Activated naive CD8-positive, alpha-beta T cell treated with anti-CD3 and anti-CD28 coated beads for 36 hours (primary cell): ENCODE results near the gene GMDS. TPM values are rescaled to one million over a fixed set of nuclear protein-coding genes. Genes with fewer than 3 reads are reported as not detected.

Experiments used
- DNase-seq: peaks from one replicate; pipeline ENCODE4 v3.0.0; 2021
- H3K27ac Mint-ChIP-seq: one replicate; pipeline ENCODE4 v1.8.0; 2022; ENCODE audit warnings: mild to moderate bottlenecking, moderate library complexity, mixed read lengths
- H3K27me3 Mint-ChIP-seq: one replicate; pipeline ENCODE4 v1.8.0; 2022; ENCODE audit warnings: mild to moderate bottlenecking, mixed read lengths
- H3K36me3 Mint-ChIP-seq: one replicate; pipeline ENCODE4 v1.8.0; 2021; ENCODE audit warnings: mild to moderate bottlenecking, mixed read lengths
- H3K4me1 Mint-ChIP-seq: one replicate; pipeline ENCODE4 v1.8.0; 2021; ENCODE audit warnings: mixed read lengths
- H3K4me3 Mint-ChIP-seq: one replicate; pipeline ENCODE4 v1.8.0; 2022; ENCODE audit warnings: mild to moderate bottlenecking, moderate library complexity, mixed read lengths
- H3K9me3 Mint-ChIP-seq: one replicate; pipeline ENCODE4 v1.8.0; 2022; ENCODE audit warnings: mixed read lengths
- total RNA-seq, 2 experiments: library from RNA; stranded (reverse); gene quantifications; one replicate each; pipeline ENCODE4 v1.2.3, GENCODE V29; 2021

Gene GMDS
- total RNA-seq, 2 experiments from 2014 or later = 34.7 to 38.5 TPM

DNA sequence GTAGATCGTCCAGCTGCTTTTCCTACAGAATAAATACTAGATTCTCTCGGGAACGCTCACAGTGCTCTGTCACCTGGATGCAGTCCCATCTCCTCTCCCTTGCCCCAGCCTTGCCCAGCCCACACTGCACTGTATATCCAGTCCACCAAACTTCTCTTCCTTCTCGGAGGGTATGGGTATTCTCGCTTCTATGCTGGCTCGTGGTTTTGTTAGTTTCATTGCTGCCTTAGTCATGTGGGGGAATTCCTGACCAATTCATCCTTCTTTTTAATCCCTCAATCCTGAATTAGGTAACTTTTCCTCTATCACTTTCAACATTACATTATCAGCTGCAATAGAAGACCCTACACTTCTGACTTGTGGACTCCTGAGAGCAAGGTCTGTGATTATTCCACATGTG is 252.4 kb downstream of the GMDS start:
- H3K9me3 Mint-ChIP-seq = no peaks in the 10 kb centered on the region
- no peak for DNase-seq
- peaks cover 10% of the 10 kb centered on the region for H3K4me1 Mint-ChIP-seq
- H3K27ac Mint-ChIP-seq = no peak overlapping the region
- H3K4me3 Mint-ChIP-seq = no peak overlapping the region
- H3K27me3 Mint-ChIP-seq = no peaks in the 10 kb centered on the region
- peaks cover 26% of the 10 kb centered on the region for H3K36me3 Mint-ChIP-seq

DNA sequence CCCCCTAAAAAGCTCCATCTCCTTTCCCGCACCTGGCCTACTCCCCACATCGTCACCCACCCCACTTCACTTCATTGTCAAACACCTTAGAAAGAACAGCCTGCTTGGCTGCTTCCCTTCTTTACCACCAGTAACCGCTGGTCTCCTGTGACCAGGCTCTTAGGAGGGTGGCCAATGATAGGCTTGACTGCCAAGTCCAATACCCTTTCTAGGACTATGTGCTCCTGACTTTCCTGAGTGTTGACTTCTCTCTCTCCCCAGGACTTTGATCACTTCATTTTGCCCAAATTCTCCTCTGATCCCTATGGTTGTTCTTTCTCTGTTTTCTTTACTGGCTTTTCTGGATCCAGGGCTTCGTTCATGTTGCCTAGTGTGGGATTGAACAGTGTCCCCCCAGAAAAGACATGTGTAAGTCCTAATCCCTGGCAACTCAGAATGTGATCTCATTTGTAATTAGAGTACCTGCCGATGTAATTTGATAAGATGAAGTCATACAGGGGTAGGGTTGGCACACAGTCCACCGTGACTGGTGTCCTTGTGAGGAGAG is 254.0 kb downstream of the GMDS start:
- Mint-ChIP-seq H3K36me3 (peaks cover 26% of the 10 kb centered on the region), H3K4me3 (no peak overlapping the region), H3K9me3 (no peaks in the 10 kb centered on the region), H3K27me3 (no peaks in the 10 kb centered on the region), H3K27ac (no peak overlapping the region), H3K4me1 (peaks cover 10% of the 10 kb centered on the region)
- no peak for DNase-seq

DNA sequence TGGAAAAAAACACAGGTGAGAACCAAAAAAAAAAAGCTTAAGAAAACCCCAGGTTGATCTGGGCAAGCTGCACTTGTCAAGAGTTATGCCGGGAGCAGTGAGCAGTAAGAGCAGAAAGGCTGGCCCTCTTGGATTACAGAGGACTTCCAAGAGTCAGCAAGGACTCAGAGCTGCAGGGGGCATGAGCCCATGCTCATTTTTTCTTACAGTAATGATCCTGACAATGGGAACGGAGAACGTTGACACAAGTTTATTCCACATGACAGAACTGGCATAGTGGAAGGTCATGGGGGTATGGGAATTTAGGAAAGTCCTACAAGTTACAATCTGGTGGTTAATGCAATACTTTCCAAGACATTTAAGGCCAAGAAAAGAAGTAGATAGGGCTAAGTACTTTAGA is 256.6 kb downstream of the GMDS start:
- H3K9me3 Mint-ChIP-seq = peaks cover 10% of the 10 kb centered on the region
- H3K36me3 Mint-ChIP-seq = peaks cover 29% of the 10 kb centered on the region
- H3K27ac Mint-ChIP-seq = no peak overlapping the region
- H3K4me1 Mint-ChIP-seq = peaks cover 8% of the 10 kb centered on the region
- no peak for DNase-seq
- H3K27me3 Mint-ChIP-seq = no peaks in the 10 kb centered on the region
- H3K4me3 Mint-ChIP-seq = no peak overlapping the region

DNA sequence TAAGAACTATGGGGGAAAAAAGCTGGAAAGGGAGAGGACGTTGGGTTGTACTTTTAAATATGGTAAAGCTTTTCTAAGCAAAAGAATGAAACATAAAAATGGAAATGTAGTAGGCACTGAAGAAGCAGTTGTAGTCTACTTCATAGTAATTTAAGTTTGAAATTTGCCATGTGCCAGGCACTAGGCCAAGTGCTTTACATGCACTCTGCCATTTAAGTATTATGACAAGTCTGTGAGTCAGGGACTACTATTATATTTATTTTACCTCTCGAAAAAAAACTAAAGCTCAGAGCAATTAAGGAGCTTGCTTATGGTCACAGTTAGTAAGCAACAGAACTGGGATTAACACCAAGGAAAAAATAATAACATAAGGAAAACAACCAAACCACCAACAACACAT is 257.8 kb downstream of the GMDS start:
- Mint-ChIP-seq H3K9me3 (peaks cover 21% of the 10 kb centered on the region), H3K36me3 (peaks cover 35% of the 10 kb centered on the region), H3K4me3 (no peak overlapping the region), H3K4me1 (no peaks in the 10 kb centered on the region), H3K27me3 (no peaks in the 10 kb centered on the region), H3K27ac (no peak overlapping the region)
- no peak for DNase-seq

DNA sequence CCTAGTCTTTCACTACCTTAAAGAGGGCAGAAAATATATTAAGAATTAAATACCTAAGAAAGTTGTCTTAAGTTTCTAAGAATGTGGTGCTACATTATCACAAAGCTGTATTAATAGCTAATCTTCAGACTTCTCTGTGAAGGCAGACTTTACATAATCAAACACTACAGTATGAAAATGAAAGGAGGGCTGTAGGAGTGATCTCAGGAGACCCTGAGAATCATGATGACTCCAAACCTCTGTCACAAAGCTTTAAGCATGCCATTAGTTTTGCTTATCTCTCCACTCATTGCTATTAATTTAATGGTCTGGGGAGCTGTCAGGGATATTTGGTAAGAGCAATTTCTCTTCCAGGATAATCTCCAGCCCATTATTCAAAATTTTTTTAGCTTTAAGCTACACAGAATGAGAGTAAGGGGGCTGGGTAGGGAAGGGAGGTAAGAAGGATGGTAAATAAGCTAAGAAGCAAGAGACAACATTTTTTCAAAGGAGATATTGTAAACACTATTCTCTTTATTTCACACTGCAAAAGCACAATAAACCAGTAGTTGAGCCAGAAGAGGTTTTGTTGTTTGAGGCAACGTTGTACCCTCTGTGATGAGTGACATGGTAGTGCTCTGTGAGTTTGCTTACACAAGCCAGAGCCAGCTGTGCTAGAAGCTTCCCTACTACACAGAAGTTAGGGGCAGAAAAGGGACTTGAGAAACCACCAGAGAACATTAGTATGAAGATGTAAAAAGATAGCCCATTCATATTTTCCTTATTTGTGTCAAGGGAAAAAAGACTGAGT is 258.8 kb downstream of the GMDS start:
- no peak for DNase-seq
- no peak overlapping the region for H3K27ac Mint-ChIP-seq
- peaks cover 30% of the 10 kb centered on the region for H3K9me3 Mint-ChIP-seq
- peaks cover 36% of the 10 kb centered on the region for H3K36me3 Mint-ChIP-seq
- H3K4me1 Mint-ChIP-seq = no peaks in the 10 kb centered on the region
- H3K4me3 Mint-ChIP-seq = no peak overlapping the region
- no peaks in the 10 kb centered on the region for H3K27me3 Mint-ChIP-seq

DNA sequence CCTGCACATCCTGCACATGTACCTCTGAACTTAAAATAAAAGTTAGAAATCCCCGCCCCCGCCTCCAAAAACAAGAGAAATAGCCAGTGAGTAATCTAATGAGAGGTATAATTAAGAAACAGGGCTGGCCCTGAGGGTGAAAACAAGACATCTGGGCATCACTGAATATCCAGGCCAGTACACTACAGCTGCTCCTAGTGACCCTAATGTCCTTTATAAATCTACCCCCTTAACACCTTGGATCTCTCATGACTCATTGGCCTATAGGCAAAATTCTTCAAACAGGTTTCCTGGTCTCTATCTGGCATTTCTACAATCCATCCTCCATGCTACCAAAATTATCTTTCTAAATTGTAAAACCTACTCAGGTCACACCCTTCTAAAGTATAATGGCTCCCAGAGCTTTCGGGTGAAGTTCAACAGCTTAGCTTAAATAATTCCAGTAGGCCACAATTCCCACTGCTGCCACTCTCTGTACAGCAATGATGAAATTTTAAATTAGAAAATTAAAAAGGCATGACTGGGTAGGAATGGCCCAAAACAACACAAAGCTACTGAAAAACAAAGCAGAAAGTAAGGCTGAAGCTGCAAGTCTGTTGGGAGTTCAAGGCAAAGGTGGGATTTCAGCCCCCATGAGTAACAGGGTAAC is 260.9 kb downstream of the GMDS start:
- peaks cover 49% of the 10 kb centered on the region for H3K9me3 Mint-ChIP-seq

DNA sequence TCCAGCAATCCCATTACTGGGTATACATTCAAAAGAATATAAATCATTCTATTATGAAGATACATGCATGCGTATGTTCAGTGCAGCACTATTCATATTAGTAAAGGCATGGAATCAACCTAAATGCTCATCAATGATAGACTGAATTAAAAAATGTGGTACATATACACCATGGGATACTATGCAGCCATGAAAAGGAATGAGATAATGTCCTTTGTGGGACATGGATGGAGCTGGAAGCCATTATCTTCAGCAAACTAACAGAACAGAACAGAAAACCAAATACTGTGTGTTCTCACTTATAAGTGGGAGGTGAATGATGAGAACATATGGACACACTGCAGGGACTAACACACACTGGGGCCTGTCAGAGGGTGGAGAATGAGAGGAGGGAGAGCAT is 261.6 kb downstream of the GMDS start:
- no peak for DNase-seq
- Mint-ChIP-seq H3K27me3 (no peaks in the 10 kb centered on the region), H3K4me3 (no peak overlapping the region), H3K27ac (no peak overlapping the region), H3K36me3 (peaks cover 52% of the 10 kb centered on the region), H3K9me3 (peaks cover 54% of the 10 kb centered on the region), H3K4me1 (no peaks in the 10 kb centered on the region)

More for the DNA sequence above, 260.9 kb downstream of the GMDS start:
- no peaks in the 10 kb centered on the region for H3K4me1 Mint-ChIP-seq
- H3K36me3 Mint-ChIP-seq = peaks cover 49% of the 10 kb centered on the region
- H3K4me3 Mint-ChIP-seq = no peak overlapping the region
- no peak for DNase-seq
- H3K27me3 Mint-ChIP-seq = no peaks in the 10 kb centered on the region
- H3K27ac Mint-ChIP-seq = no peak overlapping the region

DNA sequence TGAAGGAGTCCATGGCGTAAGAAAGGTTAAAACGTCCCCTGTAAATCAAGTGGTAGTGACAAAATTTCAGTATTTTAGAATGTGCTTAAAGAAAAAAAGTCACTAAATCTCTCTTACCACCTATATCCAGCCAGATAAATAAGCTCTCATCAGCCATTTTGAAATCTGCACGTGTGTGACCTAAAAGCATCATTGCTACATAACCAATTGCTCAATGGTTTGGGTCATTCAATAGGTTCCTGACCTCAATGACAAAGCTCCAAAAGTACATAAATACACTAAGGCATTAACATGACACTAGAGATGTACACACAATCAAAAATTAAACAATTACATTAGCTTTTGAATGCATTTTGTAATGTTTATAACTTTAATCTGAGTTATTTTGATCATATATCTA is 272.4 kb downstream of the GMDS start:
- Mint-ChIP-seq H3K9me3 (no peaks in the 10 kb centered on the region), H3K27ac (no peak overlapping the region), H3K36me3 (peaks cover 24% of the 10 kb centered on the region), H3K4me1 (peaks cover 5% of the 10 kb centered on the region), H3K27me3 (no peaks in the 10 kb centered on the region), H3K4me3 (no peak overlapping the region)
- DNase-seq = no peak

DNA sequence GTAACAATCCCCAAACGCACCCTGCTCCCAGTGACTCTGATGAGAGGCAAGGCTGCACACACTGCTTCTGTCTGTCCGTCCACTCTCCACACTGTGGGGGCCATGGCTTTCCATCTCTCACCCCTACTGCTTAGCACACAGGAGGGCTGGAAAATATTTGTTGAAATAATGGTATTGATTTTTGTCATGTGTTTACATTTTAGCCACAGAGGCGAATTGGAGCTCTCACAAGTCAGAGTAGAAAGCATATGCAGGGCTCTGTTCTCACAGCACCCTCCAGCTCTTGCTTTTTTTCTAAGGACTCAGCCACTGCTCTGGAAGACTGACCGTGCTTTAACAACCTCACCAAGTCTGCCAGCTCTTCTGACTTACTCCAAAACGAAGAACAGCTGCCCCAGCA is 273.8 kb downstream of the GMDS start:
- no peaks in the 10 kb centered on the region for H3K27me3 Mint-ChIP-seq
- H3K27ac Mint-ChIP-seq = no peak overlapping the region
- peaks cover 18% of the 10 kb centered on the region for H3K36me3 Mint-ChIP-seq
- H3K4me3 Mint-ChIP-seq = no peak overlapping the region
- peaks cover 5% of the 10 kb centered on the region for H3K4me1 Mint-ChIP-seq
- no peak for DNase-seq
- no peaks in the 10 kb centered on the region for H3K9me3 Mint-ChIP-seq

DNA sequence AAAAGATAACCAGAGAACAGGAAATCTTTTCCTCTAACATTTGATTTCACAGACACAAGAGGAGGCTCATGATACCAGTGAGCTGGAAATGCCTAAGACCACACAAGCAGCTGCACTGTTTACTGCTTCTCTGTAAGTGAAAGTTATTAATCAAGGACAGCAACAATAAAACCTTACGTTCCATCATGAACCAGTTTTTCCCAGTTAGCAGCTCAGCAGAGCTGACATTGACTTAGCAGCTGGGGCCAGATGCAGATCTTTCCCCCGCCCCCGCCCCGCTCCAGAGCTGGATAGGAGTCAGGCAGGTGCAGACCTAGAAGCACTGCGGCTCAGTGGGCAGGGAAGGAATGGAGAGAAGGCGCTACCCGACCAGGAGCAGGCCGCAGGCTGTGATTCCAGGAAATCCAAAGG is 275.2 kb downstream of the GMDS start:
- H3K9me3 Mint-ChIP-seq = no peaks in the 10 kb centered on the region
- H3K27me3 Mint-ChIP-seq = no peaks in the 10 kb centered on the region
- peaks cover 5% of the 10 kb centered on the region for H3K4me1 Mint-ChIP-seq
- DNase-seq = no peak
- H3K4me3 Mint-ChIP-seq = no peak overlapping the region
- H3K36me3 Mint-ChIP-seq = peaks cover 18% of the 10 kb centered on the region
- no peak overlapping the region for H3K27ac Mint-ChIP-seq

DNA sequence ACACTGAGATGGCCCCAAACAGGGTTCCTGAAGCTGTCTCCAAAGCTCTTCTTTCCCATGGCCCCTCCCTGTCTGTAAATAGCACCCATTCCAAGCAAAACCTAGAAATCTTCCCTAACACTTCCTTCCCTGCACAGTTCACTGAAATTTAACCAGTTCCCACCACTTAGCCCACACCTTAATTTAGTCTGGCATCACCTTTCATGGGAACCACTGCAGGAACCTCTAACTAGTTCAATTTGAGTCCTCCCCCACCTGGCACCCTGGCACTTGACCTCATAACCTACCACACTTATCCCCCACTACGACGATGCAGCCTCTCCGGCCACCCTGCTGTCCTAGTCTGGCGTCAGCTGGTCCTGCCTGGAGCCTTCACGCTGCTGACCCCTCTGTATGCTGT is 278.7 kb downstream of the GMDS start:
- Mint-ChIP-seq H3K4me1 (peaks cover 5% of the 10 kb centered on the region), H3K36me3 (peaks cover 23% of the 10 kb centered on the region), H3K9me3 (peaks cover 1% of the 10 kb centered on the region), H3K27ac (no peak overlapping the region), H3K4me3 (no peak overlapping the region), H3K27me3 (no peaks in the 10 kb centered on the region)
- DNase-seq = no peak

DNA sequence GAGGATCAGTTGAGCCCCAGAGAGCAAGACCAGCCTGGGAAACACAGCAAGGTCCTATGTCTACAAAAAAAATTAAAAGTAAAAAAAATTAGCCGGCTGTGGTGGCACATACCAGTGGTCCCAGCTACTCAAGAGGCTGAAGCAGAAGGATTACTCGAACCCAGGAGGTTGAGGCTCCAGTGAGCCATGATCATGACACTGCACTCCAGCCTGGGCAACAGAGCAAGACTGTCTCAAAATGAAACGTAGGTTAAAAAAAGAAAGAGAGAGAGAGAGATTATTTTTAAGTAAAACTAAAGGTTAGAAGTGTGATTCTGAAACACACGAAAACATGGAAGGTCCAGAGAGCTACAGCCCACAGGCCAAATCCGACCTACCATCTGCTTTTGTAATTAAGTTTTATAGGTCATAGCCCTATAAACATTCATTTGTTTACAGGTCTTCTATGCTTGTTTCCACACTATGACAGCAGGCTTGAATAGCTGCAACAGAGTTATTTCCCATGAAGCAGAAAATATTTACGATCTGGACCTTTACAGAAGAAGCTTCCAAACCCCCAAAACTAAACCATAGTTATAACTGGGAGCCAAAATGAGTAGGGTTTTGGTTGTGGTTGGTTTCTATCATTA is 279.7 kb downstream of the GMDS start:
- Mint-ChIP-seq H3K4me1 (peaks cover 5% of the 10 kb centered on the region), H3K9me3 (peaks cover 1% of the 10 kb centered on the region), H3K4me3 (no peak overlapping the region)

DNA sequence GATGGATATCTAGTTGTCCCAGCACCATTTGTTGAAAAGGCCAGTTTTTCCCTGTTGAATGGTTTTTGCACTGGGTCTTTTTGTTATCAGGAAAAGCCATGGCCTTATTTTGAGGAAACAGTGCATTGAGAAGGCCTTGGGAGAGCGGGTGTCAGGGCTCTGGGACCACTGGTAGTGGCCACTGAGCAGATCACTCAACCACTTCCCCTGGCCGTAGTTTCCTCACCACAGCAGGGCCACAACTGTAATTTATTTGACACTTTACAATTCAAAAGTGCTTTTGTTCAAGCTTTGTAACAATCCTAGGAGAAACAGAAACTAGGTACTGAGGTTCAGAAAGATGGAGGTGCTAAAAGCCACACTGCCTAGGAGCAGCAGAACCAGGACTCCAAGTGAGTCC is 281.8 kb downstream of the GMDS start:
- no peaks in the 10 kb centered on the region for H3K27me3 Mint-ChIP-seq
- DNase-seq = no peak
- no peak overlapping the region for H3K4me3 Mint-ChIP-seq
- H3K36me3 Mint-ChIP-seq = peaks cover 18% of the 10 kb centered on the region
- peaks cover 1% of the 10 kb centered on the region for H3K9me3 Mint-ChIP-seq
- no peaks in the 10 kb centered on the region for H3K4me1 Mint-ChIP-seq
- no peak overlapping the region for H3K27ac Mint-ChIP-seq

More for the DNA sequence above, 279.7 kb downstream of the GMDS start:
- Mint-ChIP-seq H3K27me3 (no peaks in the 10 kb centered on the region), H3K27ac (no peak overlapping the region), H3K36me3 (peaks cover 23% of the 10 kb centered on the region)
- DNase-seq = no peak

DNA sequence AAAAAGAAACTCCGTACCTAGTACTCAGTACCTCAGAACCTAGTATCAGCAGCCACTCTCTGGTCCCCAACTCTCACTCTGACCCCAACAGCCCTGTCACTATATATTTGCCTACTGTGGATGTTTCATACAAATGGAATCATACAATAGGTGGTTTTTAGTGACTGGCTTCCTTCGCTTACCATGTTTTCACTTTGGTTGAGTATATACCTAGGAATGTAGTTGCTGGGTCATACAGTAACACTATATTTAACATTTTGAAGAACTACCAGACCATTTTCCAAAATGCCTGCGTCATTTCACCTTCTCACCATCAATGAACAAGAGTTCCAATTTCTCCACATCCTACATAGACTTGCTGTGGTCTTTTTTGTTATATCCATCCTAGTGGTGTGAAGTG is 283.2 kb downstream of the GMDS start:
- Mint-ChIP-seq H3K4me3 (no peak overlapping the region), H3K9me3 (peaks cover 1% of the 10 kb centered on the region), H3K27ac (no peak overlapping the region), H3K4me1 (no peaks in the 10 kb centered on the region), H3K36me3 (peaks cover 18% of the 10 kb centered on the region), H3K27me3 (no peaks in the 10 kb centered on the region)
- DNase-seq = no peak

DNA sequence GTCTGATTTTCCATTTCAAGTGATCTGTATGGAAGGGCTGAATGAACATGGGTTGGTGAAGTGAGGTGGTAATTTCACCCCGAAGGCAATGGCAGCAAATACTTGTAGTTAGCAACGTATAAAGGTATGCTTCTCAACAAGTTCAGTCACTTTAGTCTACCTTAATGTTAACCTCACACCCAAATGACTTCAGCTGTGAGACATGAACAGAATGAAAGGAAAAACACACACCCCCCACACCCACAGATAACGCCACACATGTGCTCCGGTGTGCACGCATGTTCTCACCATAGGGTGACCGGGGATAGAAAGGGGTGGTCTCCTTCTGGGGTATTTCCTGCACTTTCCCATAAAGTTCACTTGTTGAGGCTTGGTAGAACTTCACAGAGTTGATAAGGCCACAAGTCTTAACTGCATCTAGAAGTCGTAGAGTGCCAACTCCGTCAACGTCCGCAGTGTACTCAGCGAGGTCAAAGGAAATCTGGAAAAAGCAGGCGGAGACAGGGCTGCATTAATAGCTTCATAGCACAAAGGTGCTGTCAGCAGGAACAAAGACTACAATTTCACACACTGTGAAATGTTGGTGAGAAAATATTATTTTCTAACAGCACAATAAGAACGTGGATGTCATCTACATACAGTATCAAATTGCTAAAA is 284.8 kb downstream of the GMDS start:
- Mint-ChIP-seq H3K4me1 (no peaks in the 10 kb centered on the region), H3K4me3 (no peak overlapping the region), H3K27ac (no peak overlapping the region), H3K36me3 (peaks cover 9% of the 10 kb centered on the region), H3K27me3 (no peaks in the 10 kb centered on the region), H3K9me3 (peaks cover 1% of the 10 kb centered on the region)
- DNase-seq = no peak
